HepG2 (cell line): ENCODE measurements around the gene MICAL3. TPM values are rescaled to one million over a fixed set of nuclear protein-coding genes. Genes with fewer than 3 reads are reported as not detected.

Source experiments
- FOXM1 ChIP-seq: sonication (generic); formaldehyde crosslinking; IDR thresholded peaks from 2 replicates; pipeline ENCODE4 v1.5.0; 2020; ENCODE audit warnings: missing genetic modification reagents
- FOXP1 ChIP-seq, 2 experiments: fragments of 450-650 bp in 1 of 2; IDR thresholded peaks; 2 replicates each; pipeline ENCODE4 v1.6.1; 2017 to 2018; ENCODE audit warnings: antibody characterized with exemption in 1 of 2
- HCFC1 ChIP-seq: fragments of 150-350 bp; IDR thresholded peaks from 2 replicates; pipeline ENCODE4 v1.6.1; 2014; ENCODE audit warnings: low read depth, low read length
- IKZF1 ChIP-seq: fragments of 450-650 bp; IDR thresholded peaks from 2 replicates; pipeline ENCODE4 v1.7.1; 2016
- IRF2 ChIP-seq: IDR thresholded peaks from 2 replicates; pipeline ENCODE4 v1.6.1; 2018; ENCODE audit warnings: missing genetic modification reagents, missing compliant biosample characterization
- PLRG1 ChIP-seq: fragments of 450-650 bp; conservative IDR thresholded peaks from 2 replicates; pipeline ENCODE4 v1.6.1; 2016
- REPIN1 ChIP-seq: sonication (generic); formaldehyde crosslinking; IDR thresholded peaks from 2 replicates; pipeline ENCODE4 v1.8.0; 2022; ENCODE audit warnings: missing genetic modification reagents, low read depth, mild to moderate bottlenecking, borderline replicate concordance
- SMYD3 ChIP-seq: sonication (generic); formaldehyde crosslinking; IDR thresholded peaks from 2 replicates; pipeline ENCODE4 v1.8.1; 2023; ENCODE audit warnings: mild to moderate bottlenecking, missing genetic modification reagents
- SP1 ChIP-seq, 2 experiments: fragments of 450-650 bp in 1 of 2; sonication (generic) in 1 of 2; formaldehyde crosslinking in 1 of 2; IDR thresholded peaks; 2 replicates each; pipeline versions ENCODE4 v1.4.0 to v1.6.1; 2016 to 2020; ENCODE audit warnings: missing genetic modification reagents in 1 of 2
- TBP ChIP-seq: sonication (generic); formaldehyde crosslinking; IDR thresholded peaks from 2 replicates; pipeline ENCODE4 v1.5.0; 2020; ENCODE audit warnings: missing genetic modification reagents
- ZKSCAN5 ChIP-seq: sonication (generic); formaldehyde crosslinking; IDR thresholded peaks from 2 replicates; pipeline ENCODE4 v1.5.1; 2020; ENCODE audit warnings: mild to moderate bottlenecking, missing genetic modification reagents
- ZMYM3 ChIP-seq: sonication (generic); formaldehyde crosslinking; IDR thresholded peaks from 2 replicates; pipeline ENCODE4 v1.5.1; 2020; ENCODE audit warnings: mild to moderate bottlenecking, missing genetic modification reagents
- ZNF136 ChIP-seq: sonication (generic); formaldehyde crosslinking; IDR thresholded peaks from 2 replicates; pipeline ENCODE4 v1.8.1; 2022; ENCODE audit warnings: low read depth, mild to moderate bottlenecking, moderate library complexity, missing genetic modification reagents
- ZNF292 ChIP-seq: sonication (generic); formaldehyde crosslinking; IDR thresholded peaks from 2 replicates; pipeline ENCODE4 v1.8.1; 2022; ENCODE audit warnings: mild to moderate bottlenecking, low read depth, missing genetic modification reagents, borderline replicate concordance
- ZNF652 ChIP-seq: IDR thresholded peaks from 2 replicates; pipeline ENCODE4 v1.6.1; 2016; ENCODE audit warnings: low read depth, borderline replicate concordance
- ZNF878 ChIP-seq: sonication (generic); formaldehyde crosslinking; IDR thresholded peaks from 2 replicates; pipeline ENCODE4 v1.8.1; 2023; ENCODE audit warnings: mild to moderate bottlenecking, missing genetic modification reagents, moderate library complexity
- polyA plus RNA-seq, 8 experiments: library from polyadenylated mRNA; depleted of rRNA in 3 of 8; stranded (reverse) in 7 of 8; unstranded in 1 of 8; fragments of >200 nt; fragmentation: Illumina TruSeq in 4 of 8; extraction: Trizol in 4 of 8; gene quantifications; 2 replicates each; pipeline versions ENCODE4 v1.2.1 to v1.2.3, GENCODE V29; 2011 to 2016; ENCODE audit warnings: low read depth in 4 of 8, missing spikeins in 1 of 8, mixed read lengths in 1 of 8; ENCODE audit not compliant: insufficient read depth in 1 of 8
- total RNA-seq, 5 experiments: library from RNA; depleted of rRNA; stranded (reverse); fragments of >200 nt; fragmentation: Illumina TruSeq; extraction: Trizol; gene quantifications; 2 replicates each; pipeline ENCODE4 v1.2.3, GENCODE V29; 2016; ENCODE audit warnings: low read depth in 1 of 5
- TF ChIP-seq, protein P1 (sequence below): sonication (generic); formaldehyde crosslinking; IDR thresholded peaks from 2 replicates; pipeline ENCODE4; 2020; ENCODE audit warnings: missing genetic modification reagents, mild to moderate bottlenecking, borderline replicate concordance
- TF ChIP-seq, protein P2 (sequence below): sonication (generic); formaldehyde crosslinking; IDR thresholded peaks from 2 replicates; pipeline ENCODE4 v1.4.0; 2020; ENCODE audit warnings: mild to moderate bottlenecking, missing genetic modification reagents
- TF ChIP-seq, protein P3 (sequence below): sonication (generic); formaldehyde crosslinking; IDR thresholded peaks from 2 replicates; pipeline ENCODE4 v1.4.0; 2020; ENCODE audit warnings: missing genetic modification reagents

The MICAL3 gene
- total and polyA plus RNA-seq, 2 of the 13 experiments (the other 11 are each of a cell fraction or from before 2014, with no cell fraction given): 5.3 to 12.5 TPM

DNA sequence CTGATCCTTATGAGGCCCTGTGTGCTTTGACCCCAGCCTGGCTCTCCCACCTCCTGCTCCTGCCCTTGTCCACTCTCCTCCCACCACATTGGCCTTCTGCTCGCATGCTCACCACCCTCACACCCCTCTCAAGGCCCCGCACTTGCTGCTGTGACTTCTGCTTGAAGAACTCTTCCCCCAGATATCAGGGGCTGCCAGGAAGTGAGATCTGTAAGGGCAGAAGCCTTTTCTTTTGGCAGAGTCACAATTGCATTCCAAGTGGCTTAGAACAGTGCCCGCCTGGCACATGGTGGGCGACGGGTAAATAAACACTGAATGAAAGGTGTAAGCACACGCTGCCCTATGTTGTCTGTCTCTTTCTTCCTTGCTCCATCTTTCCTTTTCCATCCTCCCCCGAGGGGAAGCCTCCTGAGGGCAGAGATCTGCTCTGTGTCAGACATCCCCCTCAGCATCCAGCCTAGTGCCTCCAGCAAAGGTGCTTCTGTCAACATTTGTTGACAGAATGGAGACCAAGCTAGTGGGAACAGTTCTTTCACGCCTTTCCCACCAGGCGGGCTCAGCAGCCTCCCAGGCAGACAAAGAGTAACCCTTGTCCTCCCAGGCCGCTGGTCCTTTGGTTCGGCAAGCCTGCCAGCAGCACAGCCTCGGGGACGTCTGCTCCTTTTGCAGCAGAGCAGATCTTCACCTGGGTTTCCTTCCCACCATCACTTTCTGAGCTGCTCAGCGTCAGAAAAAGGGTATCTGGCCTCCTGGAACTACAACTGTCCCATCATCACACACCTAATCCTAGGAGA is 43.4 kb upstream of the MICAL3 start (continued):
- TF ChIP-seq ZNF136: no peak
- no peak for TF ChIP-seq SP1 (IDR thresholded peaks at IDR 0.05)
- TF ChIP-seq SP1 (CRISPR knock-in tag; IDR thresholded peaks at IDR 0.05): no peak
- TF ChIP-seq FOXM1 (CRISPR knock-in tag): no peak
- TF ChIP-seq FOXP1 (IDR thresholded peaks at IDR 0.05): no peak
- TF ChIP-seq FOXP1 (CRISPR knock-in tag; IDR thresholded peaks at IDR 0.05): no peak
- no peak for TF ChIP-seq SMYD3
- peak; percentile 87 for TF ChIP-seq ZNF652 (CRISPR knock-in tag)
- no peak for TF ChIP-seq HCFC1
- no peak for TF ChIP-seq ZNF292
- no peak for TF ChIP-seq TBP (CRISPR knock-in tag)
- TF ChIP-seq REPIN1 (CRISPR knock-in tag): no peak
- no peak for TF ChIP-seq PLRG1
- peak; percentile 40; the same call in 1 of the 2 replicates for TF ChIP-seq ZMYM3
- no peak for TF ChIP-seq IKZF1
- TF ChIP-seq, protein P1, sequence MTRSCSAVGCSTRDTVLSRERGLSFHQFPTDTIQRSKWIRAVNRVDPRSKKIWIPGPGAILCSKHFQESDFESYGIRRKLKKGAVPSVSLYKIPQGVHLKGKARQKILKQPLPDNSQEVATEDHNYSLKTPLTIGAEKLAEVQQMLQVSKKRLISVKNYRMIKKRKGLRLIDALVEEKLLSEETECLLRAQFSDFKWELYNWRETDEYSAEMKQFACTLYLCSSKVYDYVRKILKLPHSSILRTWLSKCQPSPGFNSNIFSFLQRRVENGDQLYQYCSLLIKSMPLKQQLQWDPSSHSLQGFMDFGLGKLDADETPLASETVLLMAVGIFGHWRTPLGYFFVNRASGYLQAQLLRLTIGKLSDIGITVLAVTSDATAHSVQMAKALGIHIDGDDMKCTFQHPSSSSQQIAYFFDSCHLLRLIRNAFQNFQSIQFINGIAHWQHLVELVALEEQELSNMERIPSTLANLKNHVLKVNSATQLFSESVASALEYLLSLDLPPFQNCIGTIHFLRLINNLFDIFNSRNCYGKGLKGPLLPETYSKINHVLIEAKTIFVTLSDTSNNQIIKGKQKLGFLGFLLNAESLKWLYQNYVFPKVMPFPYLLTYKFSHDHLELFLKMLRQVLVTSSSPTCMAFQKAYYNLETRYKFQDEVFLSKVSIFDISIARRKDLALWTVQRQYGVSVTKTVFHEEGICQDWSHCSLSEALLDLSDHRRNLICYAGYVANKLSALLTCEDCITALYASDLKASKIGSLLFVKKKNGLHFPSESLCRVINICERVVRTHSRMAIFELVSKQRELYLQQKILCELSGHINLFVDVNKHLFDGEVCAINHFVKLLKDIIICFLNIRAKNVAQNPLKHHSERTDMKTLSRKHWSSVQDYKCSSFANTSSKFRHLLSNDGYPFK: peak; percentile 26; the same call in 1 of the 2 replicates
- TF ChIP-seq IRF2 (CRISPR knock-in tag): no peak
- TF ChIP-seq, protein P2, sequence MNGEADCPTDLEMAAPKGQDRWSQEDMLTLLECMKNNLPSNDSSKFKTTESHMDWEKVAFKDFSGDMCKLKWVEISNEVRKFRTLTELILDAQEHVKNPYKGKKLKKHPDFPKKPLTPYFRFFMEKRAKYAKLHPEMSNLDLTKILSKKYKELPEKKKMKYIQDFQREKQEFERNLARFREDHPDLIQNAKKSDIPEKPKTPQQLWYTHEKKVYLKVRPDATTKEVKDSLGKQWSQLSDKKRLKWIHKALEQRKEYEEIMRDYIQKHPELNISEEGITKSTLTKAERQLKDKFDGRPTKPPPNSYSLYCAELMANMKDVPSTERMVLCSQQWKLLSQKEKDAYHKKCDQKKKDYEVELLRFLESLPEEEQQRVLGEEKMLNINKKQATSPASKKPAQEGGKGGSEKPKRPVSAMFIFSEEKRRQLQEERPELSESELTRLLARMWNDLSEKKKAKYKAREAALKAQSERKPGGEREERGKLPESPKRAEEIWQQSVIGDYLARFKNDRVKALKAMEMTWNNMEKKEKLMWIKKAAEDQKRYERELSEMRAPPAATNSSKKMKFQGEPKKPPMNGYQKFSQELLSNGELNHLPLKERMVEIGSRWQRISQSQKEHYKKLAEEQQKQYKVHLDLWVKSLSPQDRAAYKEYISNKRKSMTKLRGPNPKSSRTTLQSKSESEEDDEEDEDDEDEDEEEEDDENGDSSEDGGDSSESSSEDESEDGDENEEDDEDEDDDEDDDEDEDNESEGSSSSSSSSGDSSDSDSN (CRISPR knock-in tag): 0 out of 2 replicates have a peak, but pooled peaks have one; percentile 31
- 0 out of 2 replicates have a peak, but pooled peaks have one; percentile 32 for TF ChIP-seq ZKSCAN5 (CRISPR knock-in tag)
- TF ChIP-seq ZNF878: no peak
- TF ChIP-seq, protein P3, sequence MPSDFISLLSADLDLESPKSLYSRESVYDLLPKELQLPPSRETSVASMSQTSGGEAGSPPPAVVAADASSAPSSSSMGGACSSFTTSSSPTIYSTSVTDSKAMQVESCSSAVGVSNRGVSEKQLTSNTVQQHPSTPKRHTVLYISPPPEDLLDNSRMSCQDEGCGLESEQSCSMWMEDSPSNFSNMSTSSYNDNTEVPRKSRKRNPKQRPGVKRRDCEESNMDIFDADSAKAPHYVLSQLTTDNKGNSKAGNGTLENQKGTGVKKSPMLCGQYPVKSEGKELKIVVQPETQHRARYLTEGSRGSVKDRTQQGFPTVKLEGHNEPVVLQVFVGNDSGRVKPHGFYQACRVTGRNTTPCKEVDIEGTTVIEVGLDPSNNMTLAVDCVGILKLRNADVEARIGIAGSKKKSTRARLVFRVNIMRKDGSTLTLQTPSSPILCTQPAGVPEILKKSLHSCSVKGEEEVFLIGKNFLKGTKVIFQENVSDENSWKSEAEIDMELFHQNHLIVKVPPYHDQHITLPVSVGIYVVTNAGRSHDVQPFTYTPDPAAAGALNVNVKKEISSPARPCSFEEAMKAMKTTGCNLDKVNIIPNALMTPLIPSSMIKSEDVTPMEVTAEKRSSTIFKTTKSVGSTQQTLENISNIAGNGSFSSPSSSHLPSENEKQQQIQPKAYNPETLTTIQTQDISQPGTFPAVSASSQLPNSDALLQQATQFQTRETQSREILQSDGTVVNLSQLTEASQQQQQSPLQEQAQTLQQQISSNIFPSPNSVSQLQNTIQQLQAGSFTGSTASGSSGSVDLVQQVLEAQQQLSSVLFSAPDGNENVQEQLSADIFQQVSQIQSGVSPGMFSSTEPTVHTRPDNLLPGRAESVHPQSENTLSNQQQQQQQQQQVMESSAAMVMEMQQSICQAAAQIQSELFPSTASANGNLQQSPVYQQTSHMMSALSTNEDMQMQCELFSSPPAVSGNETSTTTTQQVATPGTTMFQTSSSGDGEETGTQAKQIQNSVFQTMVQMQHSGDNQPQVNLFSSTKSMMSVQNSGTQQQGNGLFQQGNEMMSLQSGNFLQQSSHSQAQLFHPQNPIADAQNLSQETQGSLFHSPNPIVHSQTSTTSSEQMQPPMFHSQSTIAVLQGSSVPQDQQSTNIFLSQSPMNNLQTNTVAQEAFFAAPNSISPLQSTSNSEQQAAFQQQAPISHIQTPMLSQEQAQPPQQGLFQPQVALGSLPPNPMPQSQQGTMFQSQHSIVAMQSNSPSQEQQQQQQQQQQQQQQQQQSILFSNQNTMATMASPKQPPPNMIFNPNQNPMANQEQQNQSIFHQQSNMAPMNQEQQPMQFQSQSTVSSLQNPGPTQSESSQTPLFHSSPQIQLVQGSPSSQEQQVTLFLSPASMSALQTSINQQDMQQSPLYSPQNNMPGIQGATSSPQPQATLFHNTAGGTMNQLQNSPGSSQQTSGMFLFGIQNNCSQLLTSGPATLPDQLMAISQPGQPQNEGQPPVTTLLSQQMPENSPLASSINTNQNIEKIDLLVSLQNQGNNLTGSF (CRISPR knock-in tag): no peak
- TF ChIP-seq, all 625 proteins: peak for 12
